ENCODE data around the gene CDH24. TPM values are rescaled to one million over a fixed set of nuclear protein-coding genes. Genes with fewer than 3 reads are reported as not detected.
A peak's percentile ranks its signal among the peaks of the same experiment; 100 is the strongest.

CDH24 gene
- total and polyA plus RNA-seq, 2 of the 8 experiments (the other 6 are each of a cell fraction or from before 2014, with no cell fraction given), result 18.1 to 27.6 TPM

GRCh38 chr14:23043754-23044153, 13.6 kb downstream of the CDH24 start:
- H3K18ac ChIP-seq (ENCODE audit: extremely low read depth, low read length), result no peak overlapping the region
- FAIRE-seq (no peak), DNase-seq (ENCODE audit: low read depth in 1 of 2, low spot score in 2 of 2) (no peak)
- no peak overlapping the region for H3K4ac ChIP-seq (replicated peaks; ENCODE audit: insufficient read length, low read depth, low read length)
- CTCF ChIA-PET (ENCODE audit: partially characterized antibody), result interaction anchor here (1.0 to 29.2 kb wide), 12 partner anchors 11 to 113 kb away, joined by 3 to 785 read pairs (median 4); partner anchors contain the start of gene AJUBA
- no peak overlapping the region for H2BK15ac ChIP-seq (ENCODE audit: low read length)
- H3K79me2 ChIP-seq (ENCODE audit: control insufficient read depth in 1 of 2, insufficient read depth in 2 of 2, low read length in 2 of 2), result no peaks in the 10 kb centered on the region
- H3K4me3 ChIP-seq (ENCODE audit: extremely low read depth in 1 of 4, insufficient read depth in 2 of 4, low read depth in 3 of 4, low read length in 4 of 4), result no peak overlapping the region
- no peaks in the 10 kb centered on the region for H3K23me2 ChIP-seq (ENCODE audit: low read depth, low read length)
- no peak overlapping the region for H2AFZ ChIP-seq (ENCODE audit: low read length)
- no peak overlapping the region for H4K91ac ChIP-seq (replicated peaks; ENCODE audit: insufficient read length, low read length)
- H3K27ac ChIP-seq (ENCODE audit: low read depth, low read length), result no peak overlapping the region
- no peaks in the 10 kb centered on the region for H3K27me3 ChIP-seq (replicated peaks in 1 of 4; ENCODE audit: control insufficient read depth in 3 of 4, extremely low read depth in 1 of 4, insufficient read depth in 3 of 4, low read length in 3 of 4)
- no peak overlapping the region for H2AK5ac ChIP-seq (ENCODE audit: low read depth, low read length)
- POLR2A ChIA-PET (ENCODE audit: partially characterized antibody), result interaction anchor here (1.0 to 2.3 kb wide), 9 partner anchors 9 to 114 kb away, joined by 3 to 5 read pairs (median 4); partner anchors contain the start of genes PRMT5 and PSMB5
- no peak overlapping the region for H2BK5ac ChIP-seq (ENCODE audit: low read depth, low read length)
- no peak overlapping the region for H3K14ac ChIP-seq (ENCODE audit: insufficient read length)
- no peak overlapping the region for H2BK20ac ChIP-seq (ENCODE audit: low read length)
- no peak overlapping the region for H4K5ac ChIP-seq (ENCODE audit: insufficient read length, low read depth, low read length)
- no peaks in the 10 kb centered on the region for H3K9me3 ChIP-seq (ENCODE audit: insufficient read depth in 2 of 2, low read depth in 1 of 2, low read length in 1 of 2)
- H3K9ac ChIP-seq (replicated peaks in 1 of 4; ENCODE audit: extremely low read depth in 1 of 4, low read depth in 3 of 4, low read length in 3 of 4), result peak overlapping the region in 1 of 4 experiments; percentile 37; a peak in 1 of 7 replicates
- no peak overlapping the region for H3K56ac ChIP-seq (replicated peaks; ENCODE audit: insufficient read length, low read depth, low read length)
- no peaks in the 10 kb centered on the region; the same call in 1 of the 2 replicates for H3K79me1 ChIP-seq (ENCODE audit: low read depth, low read length)
- no peak overlapping the region for H2BK120ac ChIP-seq (replicated peaks; ENCODE audit: low read depth, low read length)
- no peak overlapping the region for H3K4me2 ChIP-seq (ENCODE audit: insufficient read depth in 1 of 2, low read depth in 2 of 2, low read length in 2 of 2)
- H3K23ac ChIP-seq (ENCODE audit: insufficient read length), result no peak overlapping the region
- peaks cover 0 to 7% (median 0%) of the 10 kb centered on the region in 4 experiments; a peak in 2 of 8 replicates for H3K36me3 ChIP-seq (ENCODE audit: control insufficient read depth in 2 of 4, insufficient read depth in 4 of 4, low read length in 3 of 4)
- H4K8ac ChIP-seq (ENCODE audit: extremely low read depth, insufficient read depth, low read length), result no peak overlapping the region
- H4K20me1 ChIP-seq (replicated peaks in 1 of 2; ENCODE audit: control insufficient read depth in 1 of 2, insufficient read depth in 2 of 2, low read length in 2 of 2), result no peaks in the 10 kb centered on the region
- H2BK12ac ChIP-seq (ENCODE audit: low read depth, low read length), result no peak overlapping the region
- WGBS, 2 experiments (ENCODE audit: extremely low coverage in 1 of 2, insufficient coverage in 1 of 2, insufficient read length in 1 of 2, insufficient replicate concordance in 2 of 2, low coverage in 1 of 2, low lambda C conversion rate in 2 of 2, missing lambda C conversion rate in 1 of 2), result 90% methylated on average over 3 of the region's 3 CpGs; no CpG with 5 or more reads in 1 of the 2 experiments
- peaks cover 0 to 7% (median 0%) of the 10 kb centered on the region in 4 experiments; a peak in 1 of 7 replicates for H3K4me1 ChIP-seq (replicated peaks in 1 of 4; ENCODE audit: control insufficient read depth in 3 of 4, insufficient read depth in 4 of 4, low read length in 3 of 4)
- TF ChIP-seq TCF12 (IDR thresholded peaks at IDR 0.05; ENCODE audit: low read depth, low read length) (no peak), POLR2A (IDR thresholded peaks at IDR 0.05; ENCODE audit: control extremely low read depth in 1 of 2, low read depth in 2 of 2, low read length in 2 of 2) (no peak), JUND (IDR thresholded peaks at IDR 0.05; ENCODE audit: low read length) (no peak), SUZ12 (IDR thresholded peaks at IDR 0.05; ENCODE audit: low read length) (no peak), SIX5 (IDR thresholded peaks at IDR 0.05; ENCODE audit: low read depth, low read length) (no peak), TAF1 (IDR thresholded peaks at IDR 0.05; ENCODE audit: low read depth, low read length) (no peak), CHD2 (IDR thresholded peaks at IDR 0.05; ENCODE audit: low read length) (no peak), GABPA (IDR thresholded peaks at IDR 0.05; ENCODE audit: borderline replicate concordance, insufficient read depth, low read length) (no peak), TEAD4 (IDR thresholded peaks at IDR 0.05; ENCODE audit: low read depth, low read length) (no peak), RNF2 (IDR thresholded peaks at IDR 0.05; ENCODE audit: borderline replicate concordance, low read depth, low read length, missing control alignments, poor library complexity, severe bottlenecking) (no peak), YY1 (IDR thresholded peaks at IDR 0.05; ENCODE audit: low read depth, low read length) (no peak), KDM5A (IDR thresholded peaks at IDR 0.05; ENCODE audit: low read length) (no peak), TBP (IDR thresholded peaks at IDR 0.05; ENCODE audit: low read depth, low read length) (no peak), RXRA (IDR thresholded peaks at IDR 0.05; ENCODE audit: insufficient read depth, low read depth, low read length) (no peak), SP1 (IDR thresholded peaks at IDR 0.05; ENCODE audit: low read depth, low read length) (no peak), MAFK (IDR thresholded peaks at IDR 0.05; ENCODE audit: low read depth, low read length) (no peak)

All from H1 (cell line).